Stomach (tissue), 9 donors: ENCODE data around the gene SCYL1. TPM values are rescaled to one million over a fixed set of nuclear protein-coding genes. Genes with fewer than 3 reads are reported as not detected.

Source experiments
- DNase-seq, 2 donors: peaks; one replicate each; pipeline versions ENCODE4 v3.0.0 to v3.0.0-alpha.2; 2013 to 2019
- H3K27ac ChIP-seq, 5 donors: fragments of 200-600 bp in 4 of 5; sonication (generic) in 4 of 5; one replicate each; pipeline ENCODE4 v1.5.1; 2013 to 2019; ENCODE audit warnings: mild to moderate bottlenecking in 1 of 5, moderate library complexity in 1 of 5
- H3K27me3 ChIP-seq, 3 donors: fragments of 200-600 bp; sonication (generic); one replicate each; pipeline ENCODE4 v1.5.1; 2017 to 2019; ENCODE audit warnings: mixed run types in 1 of 3
- H3K36me3 ChIP-seq, 4 donors: fragments of 200-600 bp; sonication (generic); 1 replicate in 3 of 4; 2 replicates in 1 of 4; pipeline ENCODE4 v1.5.1; 2016 to 2019
- H3K4me1 ChIP-seq, 4 donors: fragments of 200-600 bp; sonication (generic); one replicate each; pipeline ENCODE4 v1.5.1; 2016 to 2019
- H3K4me3 ChIP-seq, 4 donors: fragments of 200-600 bp; sonication (generic) in 3 of 4; one replicate each; pipeline ENCODE4 v1.5.1; 2016 to 2019; ENCODE audit warnings: mild to moderate bottlenecking in 1 of 4
- H3K9me3 ChIP-seq, 4 donors: fragments of 200-600 bp; sonication (generic); one replicate each; pipeline ENCODE4 v1.5.1; 2016 to 2019
- CTCF ChIP-seq, 7 experiments: fragments of 450-650 bp in 4 of 7; fragments of 200-600 bp in 3 of 7; sonication (generic) in 3 of 7; IDR thresholded peaks; one replicate each; pipeline ENCODE4 v1.5.1; 2016 to 2019; ENCODE audit warnings: antibody characterized with exemption in 7 of 7, control low read depth in 2 of 7, mild to moderate bottlenecking in 1 of 7
- EP300 ChIP-seq: sonication (generic); formaldehyde crosslinking; IDR thresholded peaks from one replicate; pipeline ENCODE4 v1.6.1; 2017; ENCODE audit warnings: antibody characterized with exemption
- POLR2A ChIP-seq, 4 donors: fragments of 450-650 bp; IDR thresholded peaks; one replicate each; pipeline ENCODE4 v1.6.1; 2016; ENCODE audit warnings: antibody characterized with exemption in 4 of 4, control low read depth in 2 of 4, mild to moderate bottlenecking in 1 of 4, moderate library complexity in 1 of 4
- POLR2AphosphoS5 ChIP-seq, 3 donors: sonication (generic); formaldehyde crosslinking; IDR thresholded peaks; one replicate each; pipeline ENCODE4 v1.6.1; 2016; ENCODE audit warnings: antibody characterized with exemption in 3 of 3
- WGBS, 5 donors: extraction: QIAGEN DNeasy Blood & Tissue Kit in 3 of 5; methylation state at CpG; one replicate each; pipeline versions ENCODE4 v1.1.5 to v1.1.7; 2013 to 2018; 5-methylcytosine and 5-hydroxymethylcytosine counted together
- intact Hi-C: fragments of 100-400 bp; cut with DNase I; formaldehyde crosslinking; loops from one replicate; pipeline ENCODE4 v1.15.1; 2023; ENCODE audit warnings: low total_unique reads
- polyA plus RNA-seq, 3 donors: library from polyadenylated mRNA; stranded (reverse); fragments of 200-250 nt; gene quantifications; one replicate each; pipeline ENCODE4 v1.2.3, GENCODE V29; 2013
- total RNA-seq, 5 donors: library from RNA; depleted of rRNA; stranded (reverse); fragments of >200 nt; gene quantifications; one replicate each; pipeline versions ENCODE4 v1.1.0 to v1.2.3, GENCODE V29; 2014 to 2016
- donor health status: healthy with polysubstance abuse.
- donor health status: Bipolar disorder and iron deficiency.
- donor health status: healthy.

SCYL1 gene
- total and polyA plus RNA-seq, 8 donors, result 3.5 to 94.8 (median 75.1) TPM

DNA sequence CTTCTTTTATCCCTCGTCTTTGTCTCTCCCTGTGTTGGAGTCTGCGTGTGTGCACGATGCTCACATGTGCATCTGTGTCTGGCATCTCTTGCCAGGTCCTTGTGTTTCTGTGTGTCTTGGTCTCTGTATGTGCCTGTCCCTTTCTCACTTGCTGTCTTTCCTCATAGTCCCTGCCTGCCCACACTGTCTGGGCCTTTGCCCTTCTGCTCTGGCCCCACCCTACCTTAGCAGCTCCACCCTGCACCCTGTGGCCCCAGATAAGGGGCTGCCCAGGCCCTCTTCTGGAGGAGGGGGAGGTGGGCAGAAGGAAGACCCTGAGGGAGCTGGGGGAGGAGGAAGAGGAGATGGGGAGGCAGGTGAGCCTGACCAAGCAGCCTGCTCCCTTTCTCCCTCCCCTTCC, 53.8 kb downstream of the SCYL1 start:
- no peaks in the 10 kb centered on the region for H3K9me3 ChIP-seq
- peaks cover 37 to 53% (median 49%) of the 10 kb centered on the region in 4 donors for H3K36me3 ChIP-seq
- peak overlapping the region in 1 of 4 donors; percentile 80 for H3K4me3 ChIP-seq
- intact Hi-C loops, result no loop called here
- H3K27me3 ChIP-seq, result no peaks in the 10 kb centered on the region
- TF ChIP-seq CTCF (IDR thresholded peaks at IDR 0.05) (no peak), POLR2AphosphoS5 (IDR thresholded peaks at IDR 0.05) (no peak), POLR2A (IDR thresholded peaks at IDR 0.05) (no peak), EP300 (no peak)
- no peak for DNase-seq
- peaks cover 41 to 73% (median 51%) of the 10 kb centered on the region in 4 donors for H3K4me1 ChIP-seq
- H3K27ac ChIP-seq, result peak overlapping the region in 4 of 5 donors; percentile 95 to 97 (median 96)
- 72 to 87% (median 79%) methylated on average over 3 of the region's 3 CpGs for WGBS, 5 donors

DNA sequence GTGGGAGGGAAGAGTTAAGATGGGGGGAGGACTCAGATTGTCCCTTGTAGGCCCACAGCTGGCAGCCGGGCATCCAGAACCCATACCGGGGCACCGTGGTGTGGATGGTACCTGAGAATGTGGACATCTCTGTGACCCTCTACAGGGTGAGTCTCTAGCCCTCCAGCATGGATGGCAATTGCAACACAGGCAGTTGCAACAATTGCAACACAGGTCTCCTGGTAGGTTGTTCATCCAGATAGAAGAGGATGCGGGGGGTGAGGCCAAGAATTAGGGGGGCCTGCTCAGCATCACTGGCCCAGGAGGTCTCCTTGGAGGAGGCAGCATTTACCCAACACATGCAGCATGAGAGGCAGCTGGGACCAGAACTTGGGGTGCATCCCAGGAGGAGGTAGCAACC, 54.4 kb downstream of the SCYL1 start:
- Histone ChIP-seq H3K9me3 (no peaks in the 10 kb centered on the region), H3K4me1 (peaks cover 38 to 75% (median 49%) of the 10 kb centered on the region in 4 donors), H3K27me3 (no peaks in the 10 kb centered on the region), H3K27ac (peak overlapping the region in 2 of 5 donors; percentile 95 to 97), H3K4me3 (no peak overlapping the region), H3K36me3 (peaks cover 38 to 59% (median 55%) of the 10 kb centered on the region in 4 donors)
- no peak for TF ChIP-seq EP300
- no peak for TF ChIP-seq POLR2AphosphoS5 (IDR thresholded peaks at IDR 0.05)
- TF ChIP-seq POLR2A (IDR thresholded peaks at IDR 0.05), result no peak
- TF ChIP-seq CTCF (IDR thresholded peaks at IDR 0.05), result no peak
- intact Hi-C loops, result no loop called here
- DNase-seq, result no peak
- 74 to 92% (median 81%) methylated on average over 4 of the region's 4 CpGs for WGBS, 5 donors

GRCh38 chr11:65580031-65580692, 55.3 kb downstream of the SCYL1 start:
- Histone ChIP-seq H3K9me3 (no peaks in the 10 kb centered on the region), H3K4me3 (no peak overlapping the region), H3K27me3 (no peaks in the 10 kb centered on the region), H3K4me1 (peaks cover 40 to 75% (median 47%) of the 10 kb centered on the region in 4 donors), H3K27ac (peak overlapping the region in 2 of 5 donors; percentile 1 to 52), H3K36me3 (peaks cover 44 to 68% (median 62%) of the 10 kb centered on the region in 4 donors)
- no peak for DNase-seq
- 88 to 92% (median 92%) methylated on average over 10 to 19 of the region's 19 CpGs for WGBS, 5 donors
- TF ChIP-seq EP300 (no peak), POLR2AphosphoS5 (IDR thresholded peaks at IDR 0.05) (no peak), CTCF (IDR thresholded peaks at IDR 0.05) (no peak), POLR2A (IDR thresholded peaks at IDR 0.05) (no peak)
- intact Hi-C loops, result no loop called here

DNA sequence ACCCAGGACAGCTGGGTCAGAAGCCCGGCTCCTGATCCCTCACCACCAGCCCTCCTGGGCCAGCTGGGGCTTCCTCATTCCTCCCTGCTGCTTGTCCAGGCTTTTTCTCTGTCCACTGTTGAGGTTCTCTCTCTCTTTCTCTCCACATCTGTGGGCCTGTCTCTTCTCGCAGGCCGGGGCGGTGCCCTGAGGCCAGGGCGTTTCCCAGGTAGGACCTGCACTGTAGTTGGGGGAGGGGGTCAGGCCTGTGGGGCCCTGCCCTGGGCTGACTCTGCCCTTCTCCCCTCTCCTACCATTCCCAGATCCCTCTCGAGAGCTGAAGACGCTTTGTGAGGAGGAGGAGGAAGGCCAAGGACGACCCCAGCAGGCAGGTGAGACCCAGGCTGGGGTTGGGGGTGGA, 55.9 kb downstream of the SCYL1 start:
- TF ChIP-seq EP300 (no peak), POLR2A (IDR thresholded peaks at IDR 0.05) (no peak), CTCF (IDR thresholded peaks at IDR 0.05) (no peak), POLR2AphosphoS5 (IDR thresholded peaks at IDR 0.05) (no peak)
- H3K9me3 ChIP-seq, result no peaks in the 10 kb centered on the region
- peaks cover 39 to 76% (median 46%) of the 10 kb centered on the region in 4 donors for H3K4me1 ChIP-seq
- 87 to 96% (median 92%) methylated on average over 8 of the region's 8 CpGs for WGBS, 5 donors
- no peak overlapping the region for H3K4me3 ChIP-seq
- no peaks in the 10 kb centered on the region for H3K27me3 ChIP-seq
- intact Hi-C loops, result no loop called here
- no peak for DNase-seq
- peak overlapping the region in 2 of 5 donors; percentile 1 to 52 for H3K27ac ChIP-seq
- H3K36me3 ChIP-seq, result peaks cover 48 to 74% (median 68%) of the 10 kb centered on the region in 4 donors
